Measurements from ENCODE around the gene MYO10. TPM values are rescaled to one million over a fixed set of nuclear protein-coding genes. Genes with fewer than 3 reads are reported as not detected.
A peak's percentile ranks its signal among the peaks of the same experiment; 100 is the strongest.

Gene MYO10
- total RNA-seq, 3 donors from 2014 or later, result 8.6 to 22.6 (median 21.2) TPM

GRCh38 chr5:16727755-16728325, 208.2 kb downstream of the MYO10 start:
- H3K9me3 ChIP-seq, result no peaks in the 10 kb centered on the region
- no peaks in the 10 kb centered on the region for H3K4me1 ChIP-seq
- no peaks in the 10 kb centered on the region for H3K27me3 ChIP-seq
- intact Hi-C loops (cut with DNase I; ENCODE audit: low total_unique reads), result no loop called here
- no peaks in the 10 kb centered on the region for H3K36me3 ChIP-seq
- H3K4me3 ChIP-seq, result no peak overlapping the region
- no peak overlapping the region for H3K27ac ChIP-seq
- peak in 1 of 3 donors; percentile 29 for TF ChIP-seq POLR2AphosphoS5 (IDR thresholded peaks at IDR 0.05)
- TF ChIP-seq CTCF (IDR thresholded peaks at IDR 0.05), result no peak
- no peak for TF ChIP-seq POLR2A (IDR thresholded peaks at IDR 0.05)
- peak in 1 of 2 donors; percentile 39 for DNase-seq (ENCODE audit: low spot score in 2 of 2)

GRCh38 chr5:16726538-16726946, 209.5 kb downstream of the MYO10 start:
- H3K9me3 ChIP-seq, result no peaks in the 10 kb centered on the region
- no peak for TF ChIP-seq POLR2A (IDR thresholded peaks at IDR 0.05)
- no peak for TF ChIP-seq POLR2AphosphoS5 (IDR thresholded peaks at IDR 0.05)
- no peak for TF ChIP-seq CTCF (IDR thresholded peaks at IDR 0.05)
- H3K27ac ChIP-seq, result no peak overlapping the region
- intact Hi-C loops (cut with DNase I; ENCODE audit: low total_unique reads), result no loop called here
- H3K36me3 ChIP-seq, result no peaks in the 10 kb centered on the region
- no peaks in the 10 kb centered on the region for H3K4me1 ChIP-seq
- no peaks in the 10 kb centered on the region for H3K27me3 ChIP-seq
- no peak for DNase-seq (ENCODE audit: low spot score in 2 of 2)
- H3K4me3 ChIP-seq, result no peak overlapping the region

GRCh38 chr5:16725575-16725974, 210.5 kb downstream of the MYO10 start:
- no peak for TF ChIP-seq CTCF (IDR thresholded peaks at IDR 0.05)
- H3K9me3 ChIP-seq, result no peaks in the 10 kb centered on the region
- H3K36me3 ChIP-seq, result no peaks in the 10 kb centered on the region
- no peaks in the 10 kb centered on the region for H3K27me3 ChIP-seq
- no peak for DNase-seq (ENCODE audit: low spot score in 2 of 2)
- H3K4me1 ChIP-seq, result no peaks in the 10 kb centered on the region
- H3K27ac ChIP-seq, result no peak overlapping the region
- intact Hi-C loops (cut with DNase I; ENCODE audit: low total_unique reads), result no loop called here
- H3K4me3 ChIP-seq, result no peak overlapping the region

- H3K36me3 ChIP-seq, result no peaks in the 10 kb centered on the region
- H3K4me1 ChIP-seq, result no peaks in the 10 kb centered on the region
- no peaks in the 10 kb centered on the region for H3K9me3 ChIP-seq
- no peak overlapping the region for H3K27ac ChIP-seq
- intact Hi-C loops (cut with DNase I; ENCODE audit: low total_unique reads), result no loop called here
- TF ChIP-seq CTCF (IDR thresholded peaks at IDR 0.05) (no peak), POLR2A (IDR thresholded peaks at IDR 0.05) (no peak), POLR2AphosphoS5 (IDR thresholded peaks at IDR 0.05) (no peak)
- H3K27me3 ChIP-seq, result no peaks in the 10 kb centered on the region
- no peak overlapping the region for H3K4me3 ChIP-seq
- no peak for DNase-seq (ENCODE audit: low spot score in 2 of 2)
Measured at GRCh38 chr5:16723821-16724220, 212.3 kb downstream of the MYO10 start.

GRCh38 chr5:16722097-16722495, 214.0 kb downstream of the MYO10 start:
- Histone ChIP-seq H3K4me3 (no peak overlapping the region), H3K4me1 (no peaks in the 10 kb centered on the region), H3K36me3 (no peaks in the 10 kb centered on the region), H3K27me3 (no peaks in the 10 kb centered on the region), H3K27ac (no peak overlapping the region), H3K9me3 (no peaks in the 10 kb centered on the region)
- no peak for DNase-seq (ENCODE audit: low spot score in 2 of 2)
- TF ChIP-seq POLR2AphosphoS5 (IDR thresholded peaks at IDR 0.05) (no peak), POLR2A (IDR thresholded peaks at IDR 0.05) (no peak), CTCF (IDR thresholded peaks at IDR 0.05) (no peak)
- intact Hi-C loops (cut with DNase I; ENCODE audit: low total_unique reads), result no loop called here

Measured in breast epithelium (tissue), 4 donors.